PC-3 (cell line): ENCODE results near the gene IFNL1. TPM values are rescaled to one million over a fixed set of nuclear protein-coding genes. Genes with fewer than 3 reads are reported as not detected.

Experiments
- ATAC-seq: fragments of 200-7000 bp; cut with Tn5 transposase; 2 replicates; pipeline ENCODE4 v1.9.1; 2020; ENCODE audit warnings: mild to moderate bottlenecking, moderate library complexity
- BruUV-seq: library from RNA; stranded (reverse); fragments of 400-500 nt; replicated peaks from 2 replicates; lab custom pipeline; 2021; lab: Mats Ljungman, UMichigan
- CTCF ChIA-PET: fragments of 300-600 bp; sonication (Branson Sonifier 250); formaldehyde crosslinking; loops from one replicate; lab custom pipeline; 2022; ENCODE audit warnings: antibody characterized with exemption; lab: Charles Lee
- POLR2A ChIA-PET: fragments of 300-600 bp; sonication (Branson Sonifier 250); formaldehyde crosslinking; loops from one replicate; lab custom pipeline; 2022; ENCODE audit warnings: antibody characterized with exemption; ENCODE audit not compliant: unreplicated experiment; lab: Charles Lee
- DNase-seq: peaks from one replicate; pipeline ENCODE4 v3.0.0-alpha.2; 2015
- H2AFZ ChIP-seq: fragments of 300-600 bp; sonication (generic); 2 replicates; pipeline ENCODE4 v1.6.0; 2016; ENCODE audit warnings: antibody characterized with exemption, low read length
- H3F3A ChIP-seq: fragments of 300-600 bp; sonication (generic); one replicate; pipeline ENCODE4 v1.6.0; 2017; ENCODE audit warnings: antibody characterized with exemption, low read length, control low read depth, mild to moderate bottlenecking; ENCODE audit not compliant: unreplicated experiment
- H3K27ac ChIP-seq: fragments of 300-600 bp; sonication (generic); 2 replicates; pipeline ENCODE4 v1.5.1; 2016; ENCODE audit warnings: mild to moderate bottlenecking, low read length
- H3K27me3 ChIP-seq: fragments of 300-600 bp; sonication (generic); 2 replicates; pipeline ENCODE4 v1.6.1; 2016; ENCODE audit warnings: low read length, mixed read lengths
- H3K36me3 ChIP-seq: fragments of 300-600 bp; sonication (generic); 2 replicates; pipeline ENCODE4 v1.6.1; 2016; ENCODE audit warnings: low read depth, mixed run types, low read length, mixed read lengths
- H3K4me1 ChIP-seq: fragments of 300-600 bp; sonication (generic); 2 replicates; pipeline ENCODE4 v1.5.1; 2016; ENCODE audit warnings: low read length; ENCODE audit not compliant: insufficient read depth
- H3K4me2 ChIP-seq: fragments of 300-600 bp; sonication (generic); 2 replicates; pipeline ENCODE4 v1.6.0; 2016; ENCODE audit warnings: low read length
- H3K4me3 ChIP-seq: fragments of 300-600 bp; sonication (generic); 2 replicates; pipeline ENCODE4 v1.5.1; 2016; ENCODE audit warnings: mild to moderate bottlenecking, low read length, mixed read lengths
- H3K79me2 ChIP-seq: fragments of 300-600 bp; sonication (generic); 2 replicates; pipeline ENCODE4 v1.6.1; 2017; ENCODE audit warnings: low read length, mixed read lengths
- H3K9ac ChIP-seq: fragments of 300-600 bp; sonication (generic); 2 replicates; pipeline ENCODE4 v1.6.0; 2016; ENCODE audit warnings: mild to moderate bottlenecking, low read length
- H3K9me2 ChIP-seq: fragments of 300-600 bp; sonication (generic); replicated peaks from 2 replicates; pipeline ENCODE4 v1.6.1; 2016; ENCODE audit warnings: mixed run types, low read length, mixed read lengths
- H3K9me3 ChIP-seq: fragments of 300-600 bp; sonication (generic); 2 replicates; pipeline ENCODE4 v1.6.1; 2016; ENCODE audit warnings: low read length, mixed read lengths
- H4K20me1 ChIP-seq: fragments of 300-600 bp; sonication (generic); 2 replicates; pipeline ENCODE4 v1.6.1; 2016; ENCODE audit warnings: low read length, mixed read lengths
- CTCF ChIP-seq: fragments of 300-600 bp; sonication (generic); conservative IDR thresholded peaks from 2 replicates; pipeline ENCODE4 v1.5.1; 2017; ENCODE audit warnings: antibody characterized with exemption, low read depth, mild to moderate bottlenecking, low read length
- EZH2 ChIP-seq: fragments of 300-600 bp; sonication (generic); IDR thresholded peaks from one replicate; pipeline ENCODE4 v1.6.1; 2017; ENCODE audit warnings: antibody characterized with exemption, mild to moderate bottlenecking, low read length; ENCODE audit not compliant: unreplicated experiment
- EZH2phosphoT487 ChIP-seq: fragments of 300-600 bp; sonication (generic); IDR thresholded peaks from 2 replicates; pipeline ENCODE4 v1.6.1; 2018; ENCODE audit warnings: mild to moderate bottlenecking, antibody characterized with exemption, low read length, borderline replicate concordance
- intact Hi-C: fragments of 100-400 bp; cut with micrococcal nuclease; formaldehyde crosslinking; loops from 2 replicates; pipeline ENCODE4 v1.9.0; 2023
- total RNA-seq: library from RNA; depleted of rRNA; stranded (reverse); fragments of >200 nt; gene quantifications from 2 replicates; pipeline ENCODE4 v1.2.3, GENCODE V29; 2014

The IFNL1 gene
- total RNA-seq, 1 experiment from 2014 or later: not detected

GRCh38 chr19:39276740-39277139 lies 19.5 kb upstream of the IFNL1 start:
- Histone ChIP-seq H2AFZ (no peak overlapping the region), H3K27ac (no peak overlapping the region), H3K9ac (no peak overlapping the region), H3K27me3 (no peaks in the 10 kb centered on the region), H3K36me3 (no peaks in the 10 kb centered on the region), H3K79me2 (no peaks in the 10 kb centered on the region), H3K9me2 (no peaks in the 10 kb centered on the region), H3K4me1 (no peaks in the 10 kb centered on the region), H4K20me1 (no peaks in the 10 kb centered on the region), H3K4me3 (no peak overlapping the region), H3F3A (no peaks in the 10 kb centered on the region), H3K4me2 (no peak overlapping the region), H3K9me3 (no peaks in the 10 kb centered on the region)
- intact Hi-C loops: no loop called here
- no TSS peak for BruUV-seq
- ChIA-PET POLR2A (no interaction called here), CTCF (no interaction called here)
- TF ChIP-seq EZH2phosphoT487: no peak
- no peak for TF ChIP-seq EZH2
- no peak for TF ChIP-seq CTCF
- no peak for ATAC-seq
- no peak for DNase-seq

- H3K9me3 ChIP-seq: no peaks in the 10 kb centered on the region
- H3K36me3 ChIP-seq: no peaks in the 10 kb centered on the region
- H3K9ac ChIP-seq: no peak overlapping the region
- H3F3A ChIP-seq: no peaks in the 10 kb centered on the region
- intact Hi-C loops: no loop called here
- no peaks in the 10 kb centered on the region for H3K27me3 ChIP-seq
- H3K4me3 ChIP-seq: no peak overlapping the region
- ChIA-PET POLR2A (no interaction called here), CTCF (no interaction called here)
- H4K20me1 ChIP-seq: no peaks in the 10 kb centered on the region
- H3K79me2 ChIP-seq: no peaks in the 10 kb centered on the region
- TF ChIP-seq CTCF (no peak), EZH2phosphoT487 (no peak), EZH2 (no peak)
- no peaks in the 10 kb centered on the region for H3K4me1 ChIP-seq
- H3K27ac ChIP-seq: no peak overlapping the region
- DNase-seq (no peak), ATAC-seq (no peak)
- no peak overlapping the region for H3K4me2 ChIP-seq
- BruUV-seq: no TSS peak
- no peak overlapping the region for H2AFZ ChIP-seq
- H3K9me2 ChIP-seq: no peaks in the 10 kb centered on the region
These were observed 18.6 kb upstream of the IFNL1 start for GRCh38 chr19:39277598-39277997.

GRCh38 chr19:39282021-39282420 lies 14.2 kb upstream of the IFNL1 start:
- no peak for TF ChIP-seq EZH2
- TF ChIP-seq CTCF: no peak
- TF ChIP-seq EZH2phosphoT487: no peak
- Histone ChIP-seq H3K27me3 (no peaks in the 10 kb centered on the region), H3K36me3 (no peaks in the 10 kb centered on the region; the same call in 1 of the 2 replicates), H3K4me2 (no peak overlapping the region), H3K79me2 (no peaks in the 10 kb centered on the region), H3K4me1 (no peaks in the 10 kb centered on the region), H3K27ac (no peak overlapping the region), H4K20me1 (no peaks in the 10 kb centered on the region), H3K9me2 (no peaks in the 10 kb centered on the region), H3F3A (no peaks in the 10 kb centered on the region), H3K9me3 (peaks cover 4% of the 10 kb centered on the region; the same call in 1 of the 2 replicates), H2AFZ (no peak overlapping the region), H3K9ac (no peak overlapping the region), H3K4me3 (no peak overlapping the region)
- DNase-seq (no peak), ATAC-seq (no peak)
- POLR2A ChIA-PET: no interaction called here
- intact Hi-C loops: no loop called here
- CTCF ChIA-PET: interaction anchor here (0.7 kb wide), 1 partner anchor 109 kb away, joined by 8 read pairs; the partner anchor contains the start of gene PAF1
- BruUV-seq: no TSS peak
